ENCODE measurements around the gene PCSK2. TPM values are rescaled to one million over a fixed set of nuclear protein-coding genes. Genes with fewer than 3 reads are reported as not detected.

The PCSK2 gene
- total and polyA plus RNA-seq, 2 donors (not counting 3 experiments of a cell fraction or from before 2014, with no cell fraction given), result not detected

GRCh38 chr20:17210983-17211382 lies 15.9 kb upstream of the PCSK2 start:
- no TSS peak for BruUV-seq (replicated peaks)
- no peak for FAIRE-seq
- ChIA-PET POLR2A (no interaction called here), CTCF (no interaction called here)
- no peaks in the 10 kb centered on the region for H4K20me1 ChIP-seq (replicated peaks; ENCODE audit: control insufficient read depth, extremely low read depth, insufficient read depth, low read length)
- no peaks in the 10 kb centered on the region for H3K36me3 ChIP-seq (ENCODE audit: control insufficient read depth in 2 of 2, extremely low read depth in 1 of 2, insufficient read depth in 2 of 2, low read length in 2 of 2)
- H2AFZ ChIP-seq (ENCODE audit: low read depth, low read length), result no peak overlapping the region
- DNase-seq (ENCODE audit: low read depth, low spot score), result no peak
- no peak overlapping the region for H3K27ac ChIP-seq (ENCODE audit: insufficient read depth, low read depth, low read length)
- no peak overlapping the region for H3K4me2 ChIP-seq (ENCODE audit: insufficient read depth, low read length)
- H3K4me1 ChIP-seq (ENCODE audit: control insufficient read depth, extremely low read depth, insufficient read depth, low read length), result no peaks in the 10 kb centered on the region
- dilution Hi-C loops (cut with MboI; ENCODE audit: extremely low pct_ligation_motif_present, low sequenced_read_pairs), result no loop called here
- no peaks in the 10 kb centered on the region for H3K9me1 ChIP-seq (replicated peaks; ENCODE audit: control insufficient read depth, extremely low read depth, insufficient read depth, low read length)
- intact Hi-C loops (cut with micrococcal nuclease), result no loop called here
- H3K79me2 ChIP-seq (ENCODE audit: control insufficient read depth, insufficient read depth, low read length), result no peaks in the 10 kb centered on the region
- no peak overlapping the region for H3K9ac ChIP-seq (replicated peaks; ENCODE audit: extremely low read depth, insufficient read depth, low read length)
- H3K9me3 ChIP-seq (replicated peaks; ENCODE audit: control insufficient read depth, insufficient read depth, low read length), result peaks cover 2% of the 10 kb centered on the region
- H3K27me3 ChIP-seq (ENCODE audit: control insufficient read depth in 2 of 2, insufficient read depth in 2 of 2, low read length in 2 of 2), result no peaks in the 10 kb centered on the region
- no peak for TF ChIP-seq FOS (IDR thresholded peaks at IDR 0.05; ENCODE audit: borderline replicate concordance, insufficient read depth, low read length)
- TF ChIP-seq MAX (IDR thresholded peaks at IDR 0.05; ENCODE audit: insufficient read depth, insufficient read length), result no peak
- no peak for TF ChIP-seq POLR2A (IDR thresholded peaks at IDR 0.05; ENCODE audit: low read depth, low read length)
- no peak for TF ChIP-seq MYC (IDR thresholded peaks at IDR 0.05; ENCODE audit: low read depth, low read length)
- TF ChIP-seq POLR2AphosphoS5 (IDR thresholded peaks at IDR 0.05; ENCODE audit: insufficient read depth, low read depth, low read length), result no peak
- no peak for TF ChIP-seq EZH2 (IDR thresholded peaks at IDR 0.05; ENCODE audit: borderline replicate concordance, low read depth, low read length, severe bottlenecking)
- no peak for TF ChIP-seq GATA2 (IDR thresholded peaks at IDR 0.05; ENCODE audit: insufficient read depth, insufficient read length, low read depth, low read length)
- no peak for TF ChIP-seq JUN (IDR thresholded peaks at IDR 0.05; ENCODE audit: borderline replicate concordance, insufficient read depth, insufficient read length, low read depth)
- no peak for TF ChIP-seq CTCF (IDR thresholded peaks at IDR 0.05; ENCODE audit: extremely low read depth in 1 of 2, insufficient read depth in 1 of 2, low read depth in 1 of 2, low read length in 2 of 2)
- H3K4me3 ChIP-seq (replicated peaks in 1 of 3; ENCODE audit: insufficient read depth in 1 of 3, low read depth in 1 of 3, low read length in 3 of 3), result no peak overlapping the region

Measured in endothelial cell of umbilical vein (primary cell).